ENCODE measurements around the gene C1orf226.

Gene C1orf226

DNA sequence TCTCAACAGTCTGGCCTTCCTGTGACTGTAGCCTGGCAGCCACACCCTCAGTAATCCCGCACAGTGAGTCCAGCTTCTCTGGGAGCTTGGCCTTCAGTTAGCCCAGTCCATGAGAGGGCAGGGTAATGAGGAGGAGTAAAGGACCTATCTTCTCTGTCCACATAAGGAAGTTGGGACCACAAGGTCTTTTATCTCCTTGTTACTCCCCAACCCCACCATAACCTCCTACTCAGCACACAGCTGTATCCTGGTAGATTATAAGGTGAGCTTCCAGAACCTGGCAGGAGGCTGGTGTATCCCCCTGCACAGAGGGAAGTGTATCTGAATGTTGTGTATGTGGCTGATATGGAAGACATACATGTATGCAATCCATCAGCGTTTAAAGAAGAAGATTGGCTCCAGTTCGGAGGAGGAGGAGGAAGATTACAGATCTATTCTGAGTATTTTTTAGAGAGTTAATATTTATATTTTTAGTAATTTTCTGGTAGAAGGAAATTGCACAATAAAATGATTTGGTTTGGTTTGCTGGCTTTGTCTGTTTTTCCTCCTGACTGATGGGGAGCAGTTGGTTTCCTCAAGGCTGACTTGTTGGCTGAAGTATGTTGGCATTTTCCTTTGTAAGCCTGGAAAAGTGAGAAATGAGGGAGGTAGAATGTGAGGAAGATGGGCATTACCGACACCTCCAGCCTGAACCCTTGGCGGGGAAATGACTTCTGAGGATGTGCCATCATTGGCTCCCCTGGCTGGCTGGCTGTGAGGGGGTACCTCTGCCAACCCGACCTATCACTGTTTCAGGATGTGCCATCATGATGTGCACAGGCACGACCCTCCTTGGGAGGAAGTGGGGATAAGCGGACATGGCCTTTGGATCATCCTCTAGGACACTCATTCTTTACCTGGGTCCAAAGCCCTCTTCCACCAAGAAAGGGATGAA, 5.0 kb downstream of the C1orf226 start:
- DNase-seq, result no peak

DNA sequence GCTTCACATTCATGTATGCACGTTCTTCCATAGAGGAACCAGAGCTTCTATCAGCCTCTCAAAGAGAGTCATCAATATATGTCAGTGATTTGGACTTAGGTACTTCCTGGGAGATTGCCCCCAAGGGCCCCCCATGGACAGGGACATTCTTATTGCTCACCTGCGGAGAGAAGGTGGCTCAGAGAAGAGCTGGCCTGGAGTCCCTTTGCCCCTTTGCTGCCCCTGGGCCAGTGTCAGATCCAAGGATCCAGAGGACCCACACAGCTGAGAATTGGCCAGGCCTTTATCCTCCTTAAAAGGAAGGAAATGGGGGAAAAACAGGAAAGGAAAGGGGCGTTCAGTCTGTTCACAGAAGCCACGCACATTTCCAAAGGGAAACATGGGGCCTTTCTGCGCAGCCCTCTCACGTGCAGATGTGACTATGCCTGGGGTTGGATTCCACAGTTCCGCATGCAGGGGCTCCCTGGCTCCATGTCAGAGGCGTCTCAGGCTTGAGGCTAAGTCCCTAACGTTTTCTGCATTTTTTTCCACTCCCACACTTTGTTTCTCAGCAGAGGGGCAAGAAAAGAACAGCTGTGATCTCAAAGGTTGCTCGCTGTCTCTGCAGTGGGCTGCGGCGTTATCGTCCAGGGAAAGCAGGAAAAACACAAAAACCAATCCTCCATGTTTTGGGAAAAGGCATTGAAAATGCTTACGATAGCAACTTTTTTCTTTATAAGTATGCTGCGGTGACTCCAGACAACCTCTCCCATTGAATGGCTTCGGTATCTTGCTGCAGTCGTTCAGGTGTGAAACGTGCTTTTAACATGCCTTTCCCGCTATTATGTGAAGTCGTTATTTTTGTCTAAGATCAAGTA, 5.9 kb downstream of the C1orf226 start:
- DNase-seq, result no peak

DNA sequence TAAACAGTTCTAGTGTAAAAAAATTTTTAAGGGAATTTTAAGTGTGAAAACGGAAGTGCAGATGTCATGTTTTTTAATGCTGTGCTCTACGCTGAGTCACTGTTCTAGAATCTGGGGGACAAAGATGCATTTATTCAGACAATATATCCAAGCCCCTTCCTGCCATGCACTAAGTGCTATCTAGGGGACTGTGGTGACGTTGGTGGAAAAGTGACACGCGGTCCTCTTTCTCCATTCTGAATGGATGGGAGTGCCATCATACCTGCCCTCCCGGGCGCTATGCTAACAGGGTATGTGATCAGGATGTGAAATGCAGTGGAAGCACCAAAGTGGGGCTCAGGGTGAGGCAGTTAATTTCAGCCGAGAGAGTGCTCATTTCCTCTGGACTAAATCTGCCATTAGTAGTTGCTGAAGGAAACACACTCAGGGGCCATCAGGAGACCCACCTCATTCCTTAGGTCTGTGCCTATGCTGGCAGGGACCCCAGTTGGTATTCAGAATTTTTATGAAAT, 6.6 kb downstream of the C1orf226 start:
- DNase-seq, result no peak

DNA sequence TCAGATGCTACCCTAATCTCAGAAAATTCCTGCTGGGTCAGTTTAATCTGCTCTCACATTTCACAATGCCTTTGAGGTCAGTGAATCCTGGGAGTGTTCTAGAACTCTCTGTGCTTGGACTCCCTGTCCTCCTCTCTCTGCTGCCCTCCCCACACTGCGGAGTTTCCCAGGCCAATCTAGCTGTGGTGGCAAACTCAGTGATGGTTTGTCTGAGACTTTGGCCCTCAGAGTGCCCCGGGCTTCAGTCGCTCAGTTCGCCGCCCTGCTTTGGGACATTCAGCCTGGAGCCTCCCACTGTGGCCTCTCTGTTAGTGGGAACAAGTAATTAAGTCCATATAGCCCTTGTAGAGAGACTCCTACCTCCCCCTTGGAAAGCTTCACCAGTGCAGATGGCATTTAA, 7.1 kb downstream of the C1orf226 start:
- DNase-seq, result no peak

DNA sequence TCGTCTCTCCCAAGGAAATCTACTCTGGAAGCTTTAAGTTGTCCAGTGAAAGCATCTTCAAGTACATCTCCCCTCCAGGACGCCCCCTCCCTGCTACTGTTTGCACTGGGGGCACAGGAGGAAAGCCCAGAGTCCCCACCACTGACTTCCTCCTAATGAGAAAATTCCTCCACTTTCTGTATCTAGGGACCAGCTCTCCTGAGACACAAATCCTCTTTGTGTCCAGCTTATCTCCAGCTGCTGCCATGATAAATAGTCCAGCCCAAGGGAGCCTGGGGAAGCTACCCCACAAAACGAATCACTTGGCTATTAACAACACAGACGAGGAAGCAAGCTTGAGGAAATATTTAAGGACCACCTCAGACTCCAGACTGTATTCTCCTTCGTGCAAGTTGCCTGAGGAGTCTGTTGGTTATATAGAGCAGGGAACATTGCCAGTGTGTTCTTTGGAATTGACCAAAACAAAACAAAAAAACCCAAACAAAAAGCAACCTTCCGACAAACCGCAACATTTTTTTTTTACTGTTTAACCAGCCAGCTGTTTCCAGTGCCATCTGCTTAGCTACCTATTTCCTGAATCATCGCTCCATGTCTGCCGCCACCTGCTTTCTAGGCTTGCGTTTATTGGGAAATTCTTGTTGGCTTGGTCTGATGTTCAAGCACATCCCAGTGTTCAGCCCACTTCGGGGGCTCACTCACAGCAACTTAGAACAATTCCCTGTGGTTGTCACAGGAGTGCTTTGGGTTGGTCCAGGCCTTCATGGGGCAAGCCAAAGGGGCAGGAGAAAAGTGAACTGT, 7.7 kb downstream of the C1orf226 start:
- DNase-seq, result no peak

DNA sequence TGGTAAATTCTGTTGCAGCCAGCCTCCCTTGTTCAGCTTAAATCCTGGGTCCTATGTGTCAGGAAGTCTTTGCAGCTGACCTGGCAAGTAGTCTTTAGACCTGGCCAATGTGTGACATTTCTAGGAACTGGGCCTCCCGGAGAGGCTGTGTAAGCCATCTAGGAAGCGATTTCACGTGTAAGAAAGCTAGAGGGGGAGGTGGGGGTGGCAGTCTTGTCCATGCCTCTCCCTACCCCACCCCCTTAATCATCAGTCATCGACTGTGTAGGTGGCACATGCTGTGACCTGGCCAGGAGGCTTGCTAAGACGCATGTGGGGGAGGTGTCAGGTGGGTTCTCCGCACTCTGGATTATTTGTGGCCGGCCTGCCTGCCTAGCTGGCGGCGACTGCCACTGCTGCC, 8.4 kb downstream of the C1orf226 start:
- no peak for DNase-seq

DNA sequence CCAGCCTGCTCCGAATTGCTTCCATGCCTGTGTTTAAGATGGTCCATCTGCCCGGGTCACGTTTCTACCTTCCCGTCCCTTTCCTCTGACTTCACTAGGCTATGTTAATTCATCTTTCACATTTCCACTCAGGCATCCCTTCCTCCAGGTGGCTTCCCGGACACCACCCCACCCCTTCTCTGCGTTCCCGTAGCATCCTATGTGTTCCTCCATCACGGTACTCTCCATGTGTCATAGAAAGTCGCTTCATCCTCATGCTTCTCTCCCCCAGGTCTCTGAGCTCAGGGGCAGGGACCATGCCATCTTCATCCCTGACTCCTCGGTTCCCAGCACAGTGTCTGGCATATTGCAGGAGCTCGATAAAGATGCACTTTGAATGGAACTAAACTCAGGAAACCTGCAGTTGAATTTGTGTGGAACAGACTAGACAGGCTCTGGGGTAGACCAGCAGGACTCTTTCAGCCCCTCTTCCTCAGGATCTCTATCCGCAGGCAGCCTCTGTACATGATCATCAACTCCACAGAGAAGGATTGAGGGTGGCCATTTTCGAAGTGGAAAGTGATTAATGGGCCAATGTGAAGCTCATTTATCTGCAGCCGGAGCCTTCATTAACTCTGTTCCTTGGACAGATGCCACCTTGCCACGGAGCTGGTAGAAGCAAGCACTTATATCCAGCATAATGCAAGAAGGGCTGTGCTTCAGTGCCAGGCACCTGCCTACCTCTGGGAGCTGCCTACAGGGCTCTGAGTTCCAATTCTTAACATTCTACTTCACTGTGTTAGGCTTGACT, 9.1 kb downstream of the C1orf226 start:
- DNase-seq, result no peak

DNA sequence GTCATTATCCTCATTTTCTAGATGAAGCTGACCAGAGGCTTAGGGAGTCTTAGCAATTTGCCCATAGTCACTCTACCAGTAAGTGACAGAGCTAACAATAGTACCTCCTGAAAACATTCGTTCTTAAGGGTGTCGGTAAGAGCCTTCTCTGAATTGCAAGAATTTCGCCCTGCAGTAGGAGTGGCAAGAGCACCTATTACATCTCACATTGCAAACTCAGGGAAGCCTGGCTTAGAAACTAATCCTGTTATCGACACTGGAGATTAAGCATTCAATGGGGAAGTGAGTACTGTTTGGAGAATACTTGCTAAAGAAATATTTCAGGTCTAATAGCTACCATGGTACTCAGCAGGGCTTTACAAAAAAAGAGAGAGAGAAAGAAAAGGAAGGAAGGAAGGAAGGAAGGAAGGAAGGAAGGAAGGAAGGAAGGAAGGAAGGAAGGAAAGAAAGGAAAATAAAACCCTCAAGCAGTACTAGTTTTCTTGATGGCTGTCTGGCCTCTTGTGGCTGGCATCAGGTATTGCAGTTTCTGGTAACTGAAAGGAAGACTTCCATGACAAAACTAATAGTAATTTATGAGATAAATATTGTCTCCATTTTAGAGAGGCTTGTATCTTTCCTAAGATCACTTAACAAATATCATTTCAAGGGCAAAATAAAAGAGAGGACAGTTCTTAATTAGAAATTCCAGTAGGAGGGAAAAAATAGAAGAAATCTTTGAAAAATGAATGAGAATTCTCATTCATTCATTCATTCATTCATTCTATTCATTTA, 10.4 kb downstream of the C1orf226 start:
- DNase-seq, result no peak

DNA sequence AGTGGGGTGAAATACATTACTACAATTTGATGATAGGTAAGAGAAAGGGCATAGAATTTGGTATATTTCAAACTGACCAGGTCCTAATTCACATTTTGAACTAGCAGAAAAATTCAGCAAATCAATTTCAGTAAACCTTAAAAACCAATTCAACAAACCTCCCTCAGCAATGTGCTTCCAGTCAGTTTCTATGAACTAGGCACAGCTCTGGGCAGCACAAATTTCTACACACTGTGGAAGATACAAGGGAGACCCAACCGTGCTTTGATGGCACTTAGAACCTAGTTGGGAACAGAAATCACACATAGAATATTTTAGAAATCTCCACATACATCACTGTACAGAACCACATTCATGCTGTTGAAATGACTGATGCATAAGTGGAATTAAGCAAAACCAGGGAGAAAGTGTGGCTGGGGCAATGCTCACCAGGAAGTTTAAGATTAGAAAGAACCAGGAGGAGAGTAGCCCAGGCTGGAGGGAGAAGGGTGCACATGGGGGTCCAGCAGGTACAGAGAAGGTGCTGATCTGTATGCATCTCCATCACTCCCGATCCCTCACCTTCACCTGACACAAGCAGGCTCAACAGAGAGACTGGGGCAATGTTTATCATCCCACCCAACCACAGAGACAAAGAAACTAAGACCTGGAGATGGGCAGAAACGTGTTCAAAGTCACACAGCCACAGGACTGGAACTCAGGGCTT, 14.8 kb downstream of the C1orf226 start:
- no peak for DNase-seq

DNA sequence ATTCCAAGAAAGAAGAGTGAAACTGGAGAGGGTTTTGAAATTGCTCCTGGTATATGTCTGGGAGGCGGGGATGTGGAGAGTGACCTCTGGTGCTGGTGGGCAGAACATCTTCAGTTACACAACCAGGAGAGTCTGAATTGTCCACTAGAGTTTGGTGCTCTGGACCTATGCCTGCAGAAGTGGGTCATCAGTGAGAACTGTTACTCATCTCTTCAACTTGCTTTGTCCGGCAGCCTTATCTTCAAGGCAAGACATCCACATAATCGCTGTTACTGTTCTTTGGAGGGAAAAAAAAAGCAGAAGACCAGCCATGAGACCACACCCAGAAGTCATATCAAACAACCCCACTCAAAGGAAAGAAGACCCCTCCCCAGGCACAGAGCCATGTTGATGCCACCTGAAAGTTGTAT, 15.5 kb downstream of the C1orf226 start:
- DNase-seq, result no peak

DNA sequence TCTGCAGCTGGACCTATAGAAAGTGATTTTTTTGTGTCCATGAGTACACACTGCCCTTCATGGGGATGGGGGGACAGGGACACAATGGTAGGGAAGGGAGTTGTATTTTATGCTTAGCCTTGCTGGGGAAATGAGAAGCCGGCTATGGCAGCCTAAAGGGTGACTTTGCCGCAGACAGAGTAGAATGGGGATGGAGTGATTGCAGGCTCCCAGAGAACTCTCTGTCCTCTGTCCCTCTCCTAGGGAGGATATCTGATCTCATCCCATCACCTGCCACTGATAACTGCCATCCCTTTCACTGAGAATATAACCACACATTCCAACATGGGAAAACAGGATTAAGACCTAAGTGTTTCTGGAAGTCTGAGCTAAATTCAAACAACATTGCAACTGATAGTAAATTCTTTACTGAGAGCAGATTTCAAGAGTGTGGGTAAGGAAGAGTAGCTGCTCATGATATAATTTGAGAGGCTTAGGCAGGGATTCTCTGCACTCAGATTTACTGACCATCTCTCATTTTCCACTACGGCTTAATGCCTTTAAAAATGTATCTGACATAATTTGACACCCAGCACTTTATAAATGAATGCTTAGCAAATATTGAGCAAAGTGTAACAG, 16.5 kb downstream of the C1orf226 start:
- DNase-seq, result no peak

DNA sequence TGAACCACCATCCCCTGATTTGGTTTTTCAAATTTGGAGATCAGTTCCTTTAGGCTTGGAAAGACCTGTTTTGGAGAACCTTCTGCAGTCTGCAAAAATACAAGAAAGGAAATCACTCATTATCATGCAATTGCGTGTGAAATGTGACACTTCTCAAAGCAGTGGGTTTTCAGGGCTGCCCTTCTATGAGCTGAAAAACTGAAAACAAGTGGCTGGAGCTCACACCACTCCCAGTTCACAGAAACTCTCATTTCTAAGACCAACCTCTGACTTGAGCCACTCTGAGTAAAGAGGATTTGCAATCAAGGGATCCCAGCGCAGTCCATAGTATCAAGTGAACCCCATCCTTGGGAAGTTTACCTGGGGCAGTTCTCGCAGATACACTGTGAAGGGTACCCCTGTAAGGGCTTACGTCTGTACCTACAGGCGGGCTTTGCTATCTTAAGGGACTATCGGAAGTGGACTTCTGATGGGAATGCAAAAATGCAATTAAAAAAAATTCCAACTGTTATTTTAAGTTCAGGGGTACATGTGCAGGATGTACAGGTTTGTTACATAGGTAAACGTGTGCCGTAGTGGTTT, 17.6 kb downstream of the C1orf226 start:
- no peak for DNase-seq

DNA sequence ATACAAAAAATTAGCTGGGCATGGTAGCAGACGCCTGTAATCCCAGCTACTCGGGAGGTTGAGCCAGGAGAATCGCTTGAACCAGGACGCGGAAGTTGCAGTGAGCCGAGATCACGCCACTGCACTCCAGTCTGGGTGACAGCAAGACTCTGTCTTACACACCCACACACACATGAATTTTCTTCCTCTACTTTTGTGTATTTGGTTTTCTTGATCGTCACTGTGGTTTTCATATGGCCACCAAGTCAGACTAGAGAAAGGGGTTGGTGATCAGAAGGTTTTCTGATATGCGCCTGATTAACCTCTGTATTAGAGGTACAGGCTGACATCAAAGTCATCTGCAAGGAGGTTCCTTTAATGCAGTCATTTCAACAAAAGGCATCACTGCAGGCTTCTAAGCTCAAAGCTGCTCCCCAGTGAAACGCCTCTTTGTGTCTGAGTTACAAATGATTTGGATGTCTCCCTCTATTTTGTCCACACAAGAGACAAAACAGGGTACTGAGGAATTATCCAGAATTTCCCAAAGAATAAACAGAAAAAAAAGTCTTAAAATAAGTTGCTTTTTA, 19.3 kb downstream of the C1orf226 start:
- DNase-seq, result no peak

DNA sequence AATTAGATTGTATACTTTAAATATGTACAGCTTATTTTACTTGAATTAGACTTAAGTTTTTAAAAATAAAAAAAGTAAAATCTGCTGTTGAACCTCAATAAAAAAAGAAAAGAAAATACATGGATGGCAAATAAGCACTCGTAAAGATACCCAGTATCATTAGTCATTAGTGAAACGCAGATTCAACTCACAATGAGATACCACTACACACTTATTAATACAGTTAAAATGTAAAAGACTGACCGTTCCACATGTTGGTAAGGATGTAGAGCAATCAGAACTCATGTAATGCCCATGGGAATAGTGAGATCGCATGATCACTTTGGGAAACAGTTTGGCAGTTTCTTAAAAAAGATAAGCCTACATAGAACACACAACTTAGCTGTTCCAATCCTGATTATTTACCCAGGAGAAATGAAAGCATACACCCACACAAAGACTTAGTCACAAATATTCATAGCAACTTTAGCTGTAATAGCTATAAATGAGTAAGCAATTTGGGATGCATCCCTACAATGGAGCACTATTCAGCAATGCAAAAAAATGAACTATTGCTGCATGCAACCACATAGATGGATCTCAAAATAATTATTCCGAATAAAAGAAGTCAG, 23.1 kb downstream of the C1orf226 start:
- no peak for DNase-seq

DNA sequence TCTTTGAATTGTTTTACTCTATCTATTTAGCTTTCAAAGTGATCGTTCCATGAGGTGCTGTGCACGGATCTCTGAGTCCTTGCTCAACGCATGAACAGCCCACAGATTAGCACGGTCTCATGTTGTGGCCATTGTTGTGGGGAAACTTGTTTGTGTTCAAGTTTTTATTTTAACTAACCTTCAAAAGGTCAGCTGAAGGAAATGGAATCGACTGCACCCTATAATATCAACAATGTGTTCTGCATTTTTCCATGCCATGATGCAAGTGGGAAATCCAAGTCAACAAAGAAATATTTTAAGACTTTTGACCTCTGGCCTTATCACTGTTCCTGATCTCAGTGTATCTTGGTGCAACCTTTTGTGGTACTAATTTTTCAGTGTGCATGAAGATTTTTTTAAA, 24.3 kb downstream of the C1orf226 start:
- DNase-seq, result no peak

DNA sequence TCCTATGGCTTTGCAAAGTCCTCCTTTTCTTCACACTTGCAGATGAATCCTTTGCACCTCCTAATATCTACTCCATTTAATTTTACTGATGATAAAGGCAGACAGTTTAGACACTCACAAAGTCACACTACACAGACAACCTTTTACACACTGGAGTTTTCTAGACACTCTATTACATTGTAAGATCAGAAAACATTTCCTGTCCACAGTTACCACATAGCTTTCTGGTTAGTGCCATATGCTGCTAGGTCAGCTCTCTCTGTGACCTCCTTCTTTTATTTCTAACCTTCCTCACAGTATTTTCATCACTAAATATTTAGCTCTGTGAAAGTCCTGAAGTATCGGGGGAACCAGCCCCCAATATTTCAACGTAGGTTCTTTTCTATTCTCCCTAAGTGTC, 25.3 kb downstream of the C1orf226 start:
- no peak for DNase-seq

DNA sequence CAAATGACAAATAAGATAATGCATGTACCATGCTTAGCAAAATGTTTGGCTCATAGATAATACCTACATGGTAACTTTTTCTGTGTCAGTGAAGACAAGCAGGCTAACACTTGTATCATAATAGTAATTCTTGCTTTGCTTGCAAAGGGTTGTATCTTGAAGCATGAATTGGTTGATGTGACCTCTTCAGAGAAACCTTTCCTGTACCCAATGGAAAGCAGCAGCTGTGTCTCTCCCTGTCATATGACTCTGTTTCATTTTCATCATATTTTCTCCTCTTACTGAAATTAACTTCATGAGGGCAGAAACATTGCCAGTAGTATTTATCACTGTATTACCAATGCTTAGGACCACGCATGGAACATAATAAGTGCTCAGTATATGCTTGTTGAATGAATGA, 26.0 kb downstream of the C1orf226 start:
- no peak for DNase-seq

DNA sequence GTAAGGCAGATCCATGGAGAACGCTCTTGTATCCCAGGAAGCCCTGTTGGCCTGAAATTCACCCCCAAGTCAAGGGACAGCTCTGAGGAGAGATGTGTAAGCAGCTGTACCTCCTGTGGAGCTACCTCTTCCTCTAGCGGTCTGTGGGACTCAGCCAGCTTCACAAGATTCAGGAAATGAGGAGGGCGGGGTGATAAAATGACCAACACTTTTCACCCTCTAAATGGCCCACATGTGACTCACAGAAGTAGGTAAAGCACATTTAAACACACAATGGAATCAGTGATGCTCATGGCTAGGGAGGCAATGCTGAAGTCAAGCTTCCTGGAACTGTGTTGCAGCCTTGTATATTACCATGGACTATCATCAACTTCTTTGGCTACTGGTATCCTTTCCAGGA, 30.5 kb downstream of the C1orf226 start, which contains the start of gene SH2D1B:
Gene SH2D1B (minus strand): TSS at position 135 of the 400 bp plus-strand sequence. CDS start 120 bp downstream, at position 15.
- DNase-seq, result no peak

DNA sequence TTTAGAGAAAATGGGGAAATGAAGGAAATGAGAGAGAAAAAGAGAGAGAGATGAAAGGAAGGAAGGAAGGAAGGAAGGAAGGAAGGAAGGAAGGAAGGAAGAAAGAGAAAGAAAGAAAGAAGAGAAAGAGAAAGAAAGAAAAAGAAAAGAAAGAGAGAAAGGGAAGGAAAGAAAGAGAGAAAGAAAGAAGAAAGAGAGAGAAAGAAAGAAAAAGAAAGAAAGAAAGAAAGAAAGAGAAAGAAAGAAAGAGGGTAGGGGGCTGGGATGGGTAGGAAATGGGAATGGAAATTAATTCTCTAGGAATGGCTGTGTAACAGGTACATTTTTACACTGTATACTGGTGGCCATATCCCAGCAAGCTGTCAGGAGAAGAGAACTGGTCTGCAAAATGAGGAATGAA, 34.7 kb downstream of the C1orf226 start:
- no peak for DNase-seq

All from activated CD8-positive, alpha-beta memory T cell treated with anti-CD3 and anti-CD28 coated beads for 24 hours (primary cell).